Activated CD8-positive, alpha-beta memory T cell treated with anti-CD3 and anti-CD28 coated beads, Interleukin-2, amount 50 U/mL, for 48 hours (primary cell): ENCODE measurements around the gene CHFR.
"Not testable (repeated sequence)": the region's sequence is repeated elsewhere in the genome, so short reads cannot be mapped to it uniquely, and the experiment has no call there.

Source experiments
- DNase-seq: peaks from one replicate; pipeline ENCODE4 v3.0.0-alpha.2; 2020

The CHFR gene

GRCh38 chr12:132887513-132888351, at the start of gene CHFR:
TSS of gene CHFR (minus strand) at chr12:132887605. CDS start at chr12:132887328, 277 bp downstream.
- peak; percentile 95 for DNase-seq

- DNase-seq = not testable (repeated sequence)
These were observed 49.5 kb upstream of the CHFR start for GRCh38 chr12:132936921-132937320.

- no peak for DNase-seq
These were observed 48.8 kb upstream of the CHFR start for GRCh38 chr12:132936163-132936562.

DNA sequence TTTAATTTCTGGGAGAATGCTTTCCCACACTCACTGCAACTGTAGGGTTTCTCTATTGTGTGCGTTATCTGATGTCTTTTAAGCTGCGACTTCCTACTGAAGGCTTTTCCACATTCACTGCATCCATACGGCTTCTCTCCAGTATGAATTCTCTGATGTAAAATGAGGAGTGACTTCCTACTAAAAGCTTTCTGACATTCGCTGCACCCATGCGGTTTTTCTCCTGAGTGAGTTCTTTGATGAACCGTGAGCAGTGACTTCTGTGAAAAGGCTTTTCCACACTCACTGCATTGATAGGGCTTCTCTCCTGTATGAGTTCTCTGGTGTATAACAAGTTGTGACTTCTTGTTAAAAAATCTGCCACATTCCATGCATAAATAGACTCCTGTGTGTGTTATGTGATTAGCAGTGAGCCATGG, 39.0 kb upstream of the CHFR start:
- DNase-seq = no peak

DNA sequence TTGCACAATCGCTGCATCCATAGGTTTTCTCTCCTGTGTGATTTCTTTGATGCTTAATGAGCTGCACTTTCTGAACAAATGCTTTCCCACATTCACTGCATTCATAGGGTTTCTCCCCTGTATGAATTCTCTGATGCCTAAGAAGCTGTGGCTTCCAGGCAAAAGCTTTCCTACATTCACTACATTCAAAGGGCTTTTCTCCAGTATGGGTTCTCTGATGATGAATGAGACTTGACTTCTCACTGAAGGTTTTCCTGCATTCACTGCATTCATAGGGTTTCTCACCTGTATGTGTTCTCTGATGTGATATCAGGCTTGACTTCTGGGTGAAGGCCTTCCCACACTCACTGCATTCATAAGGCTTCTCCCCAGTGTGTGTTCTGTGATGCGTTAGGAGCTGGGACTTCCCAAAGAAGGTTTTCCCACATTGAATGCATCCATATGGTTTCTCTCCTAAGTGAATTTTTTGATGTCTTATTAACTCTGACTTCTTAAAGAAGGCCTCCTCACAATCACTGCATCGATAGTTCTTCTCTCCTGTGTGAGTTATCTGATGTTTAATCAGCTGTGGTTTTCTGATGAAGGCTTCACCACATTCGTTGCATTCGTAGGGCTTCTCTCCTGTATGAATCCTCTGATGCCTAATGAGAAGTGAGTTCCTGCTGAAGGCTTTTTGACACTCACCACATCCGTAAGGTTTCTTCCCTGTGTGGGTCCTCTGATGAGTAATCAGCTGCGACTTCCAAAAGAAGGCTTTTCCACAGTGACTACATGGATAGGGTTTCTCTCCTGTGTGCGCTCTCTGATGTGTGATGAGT, 38.4 kb upstream of the CHFR start:
- DNase-seq = no peak

- no peak for DNase-seq
These were observed 37.0 kb upstream of the CHFR start for GRCh38 chr12:132924356-132924755.

DNA sequence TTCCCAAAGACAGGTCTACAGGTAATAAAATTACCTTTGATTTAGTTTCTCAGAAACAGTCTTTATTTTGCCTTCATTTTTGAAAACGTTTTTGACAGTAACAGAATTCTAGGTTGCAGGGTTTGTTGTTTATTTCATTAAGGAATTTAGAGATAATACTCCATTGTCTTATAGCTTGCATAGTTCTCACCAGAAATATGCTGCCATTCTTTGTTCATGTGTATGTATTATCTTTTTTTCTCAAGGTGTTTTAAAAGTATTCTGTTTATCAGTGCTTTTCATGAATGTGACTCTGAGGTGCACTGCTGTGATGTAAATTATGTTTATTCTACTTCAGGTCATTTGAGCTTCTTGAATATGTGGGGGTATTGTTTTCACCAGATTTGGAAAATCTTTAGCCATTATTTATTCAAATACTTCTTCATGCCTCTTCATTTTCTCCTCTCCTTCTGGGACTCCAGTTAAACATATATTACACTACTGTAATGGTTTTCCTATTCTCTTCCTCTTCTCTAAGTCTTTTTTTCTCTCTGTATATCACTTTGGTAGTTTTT, 36.0 kb upstream of the CHFR start:
- DNase-seq = no peak

- no peak for DNase-seq
These were observed 35.3 kb upstream of the CHFR start for GRCh38 chr12:132922676-132923075.

- DNase-seq = no peak
These were observed 34.3 kb upstream of the CHFR start for GRCh38 chr12:132921685-132922084.

- no peak for DNase-seq
These were observed 31.3 kb upstream of the CHFR start for GRCh38 chr12:132918680-132919079.

DNA sequence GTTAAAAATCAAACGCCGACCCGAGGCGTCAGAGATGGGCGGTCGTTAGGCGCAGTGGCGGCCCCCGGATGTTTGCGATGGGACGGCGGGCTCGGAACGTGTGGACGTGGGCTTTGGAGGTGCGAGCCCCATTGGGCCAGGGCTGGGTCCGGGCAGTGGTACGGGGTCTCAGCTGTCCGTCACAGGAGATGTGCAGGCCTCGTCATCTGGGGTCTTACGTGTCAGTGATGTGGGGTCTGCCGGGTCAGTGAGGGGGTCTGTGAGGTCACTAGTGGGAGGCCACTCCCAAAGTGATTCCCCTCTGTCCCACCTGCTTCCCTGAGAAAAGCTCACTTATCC, 21.6 kb upstream of the CHFR start:
- DNase-seq = no peak

GRCh38 chr12:132908145-132909029, 21.0 kb upstream of the CHFR start:
- DNase-seq = peak; percentile 95

DNA sequence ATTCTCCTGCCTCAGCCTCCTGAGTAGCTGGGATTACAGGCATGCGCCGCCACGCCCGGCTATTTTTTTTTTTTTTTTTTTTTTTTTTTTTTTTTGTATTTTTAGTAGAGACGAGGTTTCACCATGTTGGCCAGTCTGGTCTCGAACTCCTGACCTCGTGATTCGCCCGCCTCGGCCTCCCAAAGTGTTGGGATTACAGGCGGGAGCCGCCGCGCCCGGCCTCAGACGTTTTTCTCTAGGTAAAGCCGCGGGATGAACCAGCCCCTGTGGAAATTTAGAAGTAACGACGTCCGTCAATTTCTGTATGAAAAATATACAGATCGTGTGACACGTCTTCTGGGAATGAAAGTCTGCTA, 20.4 kb upstream of the CHFR start:
- not testable (repeated sequence) for DNase-seq

GRCh38 chr12:132907216-132907615, 19.8 kb upstream of the CHFR start:
- DNase-seq = no peak

GRCh38 chr12:132904718-132905328, 17.4 kb upstream of the CHFR start:
- peak; percentile 99 for DNase-seq

GRCh38 chr12:132899033-132899432, 11.6 kb upstream of the CHFR start:
- DNase-seq = no peak

- DNase-seq = no peak
These were observed 1.4 kb upstream of the CHFR start for GRCh38 chr12:132888852-132889251.

- peak; percentile 66 for DNase-seq
These were observed 602 bp downstream of the CHFR start for GRCh38 chr12:132886529-132887477.

GRCh38 chr12:132881818-132882217, 5.6 kb downstream of the CHFR start:
- DNase-seq = no peak

DNA sequence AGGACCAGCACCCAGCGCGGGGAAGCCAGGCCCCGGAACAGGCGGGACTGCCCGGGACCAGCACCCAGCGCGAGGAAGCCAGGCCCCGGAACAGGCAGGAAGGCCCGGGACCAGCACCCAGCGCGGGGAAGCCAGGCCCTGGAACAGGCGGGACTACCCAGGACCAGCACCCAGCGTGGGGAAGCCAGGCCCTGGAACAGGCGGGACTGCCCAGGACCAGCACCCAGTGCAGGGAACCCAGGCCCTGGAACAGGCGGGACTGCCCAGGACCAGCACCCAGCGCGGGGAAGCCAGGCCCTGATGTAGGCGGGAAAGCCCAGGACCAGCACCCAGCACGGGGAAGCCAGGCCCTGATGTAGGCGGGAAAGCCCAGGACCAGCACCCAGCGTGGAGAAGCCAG, 12.8 kb downstream of the CHFR start:
- DNase-seq = not testable (repeated sequence)

- DNase-seq = no peak
These were observed 13.2 kb downstream of the CHFR start for GRCh38 chr12:132874175-132874574.
